B cell (primary cell): Measurements from ENCODE around the gene PPP2R2B. TPM values are rescaled to one million over a fixed set of nuclear protein-coding genes. Genes with fewer than 3 reads are reported as not detected.

Experiments used
- ATAC-seq: fragments of 200-7000 bp; cut with Tn5 transposase; one replicate; pipeline ENCODE4 v1.10.0; 2021; ENCODE audit warnings: low read depth, mild to moderate bottlenecking, moderate number of reproducible peaks, moderate library complexity
- CTCF ChIA-PET: fragments of 350-600 bp; sonication (Branson Sonifier 250); formaldehyde crosslinking; loops from one replicate; lab custom pipeline; 2021; ENCODE audit warnings: antibody characterized with exemption, inconsistent platforms; lab: Charles Lee
- POLR2A ChIA-PET: fragments of 350-600 bp; sonication (Branson Sonifier 250); formaldehyde crosslinking; loops from one replicate; lab custom pipeline; 2021; ENCODE audit warnings: antibody characterized with exemption; lab: Charles Lee
- DNase-seq: peaks from one replicate; pipeline ENCODE4 v3.0.0; 2013
- H2AFZ ChIP-seq: 2 replicates; pipeline ENCODE4 v1.6.1; 2012; ENCODE audit warnings: mild to moderate bottlenecking, low read depth, low read length; ENCODE audit not compliant: insufficient read depth, poor library complexity, severe bottlenecking
- H3K27ac ChIP-seq, 2 donors: 1 replicate in 1 of 2; 2 replicates in 1 of 2; pipeline ENCODE4 v1.5.1; 2012 to 2013; ENCODE audit warnings: low read length in 2 of 2, mild to moderate bottlenecking in 2 of 2, moderate library complexity in 1 of 2
- H3K27me3 ChIP-seq, 4 experiments: fragments of 200-600 bp in 1 of 4; sonication (generic) in 1 of 4; replicated peaks in 1 of 4; 1 replicate in 2 of 4; 2 replicates in 2 of 4; pipeline versions ENCODE4 v1.6.1 to v1.7.0; 2013 to 2016; ENCODE audit warnings: low read length in 3 of 4, mild to moderate bottlenecking in 2 of 4, mixed read lengths in 1 of 4, moderate library complexity in 1 of 4; ENCODE audit not compliant: insufficient read depth in 4 of 4, control insufficient read depth in 3 of 4; ENCODE audit errors: control extremely low read depth in 1 of 4
- H3K36me3 ChIP-seq, 2 experiments: replicated peaks in 1 of 2; 1 replicate in 1 of 2; 2 replicates in 1 of 2; pipeline versions ENCODE4 v1.6.1 to v1.7.1; 2013; ENCODE audit warnings: low read length in 1 of 2; ENCODE audit not compliant: insufficient read depth in 2 of 2, control insufficient read depth in 1 of 2; ENCODE audit errors: control extremely low read depth in 1 of 2, extremely low read depth in 1 of 2
- H3K4me1 ChIP-seq, 2 donors: fragments of 200-600 bp in 1 of 2; sonication (generic) in 1 of 2; 1 replicate in 1 of 2; 2 replicates in 1 of 2; pipeline versions ENCODE4 v1.5.1 to v1.6.1; 2013 to 2017; ENCODE audit warnings: low read length in 2 of 2; ENCODE audit not compliant: control insufficient read depth in 2 of 2, insufficient read depth in 2 of 2
- H3K4me2 ChIP-seq: replicated peaks from 2 replicates; pipeline ENCODE3; 2012; ENCODE audit warnings: mild to moderate bottlenecking, low read depth, low read length; ENCODE audit not compliant: poor library complexity, severe bottlenecking
- H3K4me3 ChIP-seq, 5 experiments: fragments of 200-600 bp in 1 of 5; sonication (generic) in 1 of 5; 1 replicate in 3 of 5; 2 replicates in 2 of 5; pipeline versions ENCODE4 v1.5.1 to v1.7.0; 2011 to 2016; ENCODE audit warnings: low read length in 4 of 5, mild to moderate bottlenecking in 4 of 5, low read depth in 2 of 5, control low read depth in 1 of 5, moderate library complexity in 1 of 5; ENCODE audit not compliant: insufficient read depth in 1 of 5; ENCODE audit errors: control extremely low read depth in 1 of 5, extremely low read depth in 1 of 5
- H3K79me2 ChIP-seq: fragments of 200-600 bp; sonication (generic); one replicate; pipeline ENCODE4 v1.6.0; 2016; ENCODE audit warnings: low read length; ENCODE audit not compliant: control insufficient read depth, insufficient read depth
- H3K9ac ChIP-seq: fragments of 200-600 bp; sonication (generic); 2 replicates; pipeline ENCODE4 v1.6.1; 2017; ENCODE audit warnings: mild to moderate bottlenecking, low read length, moderate library complexity
- H3K9me3 ChIP-seq, 3 donors: one replicate each; pipeline versions ENCODE4 v1.6.1 to v1.7.1; 2013; ENCODE audit warnings: low read length in 2 of 3; ENCODE audit not compliant: control insufficient read depth in 2 of 3, insufficient read depth in 1 of 3; ENCODE audit errors: control extremely low read depth in 1 of 3
- H4K20me1 ChIP-seq: 2 replicates; pipeline ENCODE4 v1.6.0; 2012; ENCODE audit warnings: mild to moderate bottlenecking, low read length; ENCODE audit not compliant: insufficient read depth, control insufficient read depth, poor library complexity, severe bottlenecking
- H3K27ac Mint-ChIP-seq: one replicate; pipeline ENCODE4 v1.8.0; 2021; ENCODE audit warnings: mixed read lengths
- H3K27me3 Mint-ChIP-seq: one replicate; pipeline ENCODE4 v1.8.0; 2021; ENCODE audit warnings: mixed read lengths
- H3K4me1 Mint-ChIP-seq: one replicate; pipeline ENCODE4 v1.8.0; 2021; ENCODE audit warnings: mixed read lengths
- H3K4me3 Mint-ChIP-seq: one replicate; pipeline ENCODE4 v1.8.0; 2021; ENCODE audit warnings: mixed read lengths
- H3K9me3 Mint-ChIP-seq: one replicate; pipeline ENCODE4 v1.8.0; 2022; ENCODE audit warnings: mixed read lengths; ENCODE audit not compliant: insufficient read depth
- EZH2 ChIP-seq: IDR thresholded peaks from 2 replicates; pipeline ENCODE4 v1.6.1; 2012; ENCODE audit warnings: borderline replicate concordance, low read depth, mild to moderate bottlenecking, moderate library complexity, low read length; ENCODE audit not compliant: insufficient read depth, poor library complexity, severe bottlenecking
- WGBS: methylation state at CpG from one replicate; pipeline ENCODE4 v1.1.5; 2013; ENCODE audit warnings: missing lambda C conversion rate; ENCODE audit not compliant: insufficient coverage; 5-methylcytosine and 5-hydroxymethylcytosine counted together
- intact Hi-C: fragments of 100-400 bp; cut with micrococcal nuclease; formaldehyde crosslinking; loops from one replicate; pipeline ENCODE4 v1.10.0; 2022
- polyA plus RNA-seq: library from polyadenylated mRNA; depleted of rRNA; stranded (reverse); fragments of >200 nt; gene quantifications from 2 replicates; pipeline ENCODE4 v1.2.3, GENCODE V29; 2012
- total RNA-seq, 2 donors: library from RNA; stranded (reverse); fragments of 120-200 nt in 1 of 2; gene quantifications; 1 replicate in 1 of 2; 2 replicates in 1 of 2; pipeline versions ENCODE4 v1.2.3 to v1.2.4, GENCODE V29; 2013 to 2022
- TF ChIP-seq, protein P1 (sequence below): fragments of 200-600 bp; IDR thresholded peaks from one replicate; pipeline ENCODE4 v1.8.0; 2022; ENCODE audit warnings: antibody characterized with exemption, mild to moderate bottlenecking

Gene PPP2R2B
- total and polyA plus RNA-seq, 2 donors (not counting 1 experiment from before 2014, with no cell fraction given) = 0.03 TPM; not detected in 1

DNA sequence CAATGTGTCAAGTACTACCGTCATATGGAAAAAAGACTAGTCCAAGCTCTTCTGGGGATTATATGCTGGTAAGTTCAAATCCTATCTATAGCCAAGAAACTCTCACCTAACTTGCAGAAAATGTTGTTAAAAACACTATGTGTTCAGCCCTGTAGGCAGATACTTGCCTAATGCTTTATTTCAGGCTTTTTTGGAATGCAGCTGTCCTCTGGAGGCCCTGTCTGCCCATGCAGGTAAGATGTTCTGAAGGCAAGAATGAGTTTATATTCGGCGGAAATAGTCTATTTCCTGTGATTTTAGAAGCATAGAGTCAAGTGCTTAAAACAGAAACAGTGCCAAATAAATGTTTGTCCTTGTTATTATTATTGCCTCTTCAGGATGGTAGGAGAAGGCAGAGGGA, 34.3 kb upstream of the PPP2R2B start:
- ATAC-seq = no peak

DNA sequence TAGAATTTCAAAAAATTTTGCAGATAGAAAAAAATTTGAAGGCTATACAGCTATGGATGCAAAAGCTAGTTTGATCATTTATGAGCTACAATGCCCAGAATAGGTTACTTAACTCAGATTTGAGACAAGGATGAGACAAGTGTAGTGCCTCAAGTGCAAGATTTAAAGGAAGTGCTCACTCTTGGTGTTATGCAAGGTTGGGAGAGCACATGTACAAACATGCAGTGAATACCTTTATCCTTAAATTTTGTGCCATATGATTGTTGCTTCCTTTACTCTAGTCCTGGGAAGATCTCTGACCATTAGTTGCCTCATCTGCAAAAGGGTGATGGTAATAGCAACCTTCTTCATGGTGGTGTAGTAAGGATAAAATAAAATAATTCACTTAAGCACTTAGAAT, 31.7 kb upstream of the PPP2R2B start:
- ATAC-seq (no peak), DNase-seq (no peak)
- intact Hi-C loops = no loop called here
- ChIA-PET CTCF (no interaction called here), POLR2A (no interaction called here)
- peaks cover under 1% of the 10 kb centered on the region for H3K27me3 Mint-ChIP-seq
- no peaks in the 10 kb centered on the region for H3K4me1 Mint-ChIP-seq
- no peak for TF ChIP-seq EZH2
- TF ChIP-seq, protein P1, sequence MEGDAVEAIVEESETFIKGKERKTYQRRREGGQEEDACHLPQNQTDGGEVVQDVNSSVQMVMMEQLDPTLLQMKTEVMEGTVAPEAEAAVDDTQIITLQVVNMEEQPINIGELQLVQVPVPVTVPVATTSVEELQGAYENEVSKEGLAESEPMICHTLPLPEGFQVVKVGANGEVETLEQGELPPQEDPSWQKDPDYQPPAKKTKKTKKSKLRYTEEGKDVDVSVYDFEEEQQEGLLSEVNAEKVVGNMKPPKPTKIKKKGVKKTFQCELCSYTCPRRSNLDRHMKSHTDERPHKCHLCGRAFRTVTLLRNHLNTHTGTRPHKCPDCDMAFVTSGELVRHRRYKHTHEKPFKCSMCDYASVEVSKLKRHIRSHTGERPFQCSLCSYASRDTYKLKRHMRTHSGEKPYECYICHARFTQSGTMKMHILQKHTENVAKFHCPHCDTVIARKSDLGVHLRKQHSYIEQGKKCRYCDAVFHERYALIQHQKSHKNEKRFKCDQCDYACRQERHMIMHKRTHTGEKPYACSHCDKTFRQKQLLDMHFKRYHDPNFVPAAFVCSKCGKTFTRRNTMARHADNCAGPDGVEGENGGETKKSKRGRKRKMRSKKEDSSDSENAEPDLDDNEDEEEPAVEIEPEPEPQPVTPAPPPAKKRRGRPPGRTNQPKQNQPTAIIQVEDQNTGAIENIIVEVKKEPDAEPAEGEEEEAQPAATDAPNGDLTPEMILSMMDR = no peak
- no peaks in the 10 kb centered on the region for H3K4me1 ChIP-seq
- H3K4me3 Mint-ChIP-seq = no peak overlapping the region
- no peaks in the 10 kb centered on the region for H3K9me3 Mint-ChIP-seq
- no peak overlapping the region for H2AFZ ChIP-seq
- H4K20me1 ChIP-seq = no peaks in the 10 kb centered on the region
- H3K36me3 ChIP-seq = no peaks in the 10 kb centered on the region
- no peak overlapping the region for H3K27ac Mint-ChIP-seq
- no peaks in the 10 kb centered on the region for H3K27me3 ChIP-seq
- H3K4me2 ChIP-seq = no peak overlapping the region
- no peaks in the 10 kb centered on the region for H3K79me2 ChIP-seq
- no peak overlapping the region for H3K9ac ChIP-seq
- no peaks in the 10 kb centered on the region for H3K9me3 ChIP-seq
- H3K27ac ChIP-seq = no peak overlapping the region
- H3K4me3 ChIP-seq = no peak overlapping the region

More for the DNA sequence above, 34.3 kb upstream of the PPP2R2B start:
- Mint-ChIP-seq H3K4me1 (no peaks in the 10 kb centered on the region), H3K9me3 (no peaks in the 10 kb centered on the region), H3K27ac (no peak overlapping the region), H3K4me3 (no peak overlapping the region), H3K27me3 (peaks cover 3% of the 10 kb centered on the region)
- ChIA-PET POLR2A (no interaction called here), CTCF (no interaction called here)
- DNase-seq = no peak
- no peak overlapping the region for H2AFZ ChIP-seq
- H3K4me3 ChIP-seq = no peak overlapping the region
- H3K79me2 ChIP-seq = no peaks in the 10 kb centered on the region
- no peak overlapping the region for H3K9ac ChIP-seq
- H3K27me3 ChIP-seq = no peaks in the 10 kb centered on the region
- TF ChIP-seq, protein P1 = no peak
- TF ChIP-seq EZH2 = no peak
- 93% methylated on average over 2 of the region's 3 CpGs for WGBS
- no peaks in the 10 kb centered on the region for H3K4me1 ChIP-seq
- intact Hi-C loops = no loop called here
- no peak overlapping the region for H3K4me2 ChIP-seq
- no peak overlapping the region for H3K27ac ChIP-seq
- no peaks in the 10 kb centered on the region for H3K9me3 ChIP-seq
- H4K20me1 ChIP-seq = no peaks in the 10 kb centered on the region
- H3K36me3 ChIP-seq = no peaks in the 10 kb centered on the region
